ENCODE measurements around the gene FIGN. TPM values are rescaled to one million over a fixed set of nuclear protein-coding genes. Genes with fewer than 3 reads are reported as not detected.

FIGN gene
- total and polyA plus RNA-seq, 9 of the 15 experiments (the other 6 are each of a cell fraction or from before 2014, with no cell fraction given) = 0.02 TPM; not detected in 8

- no TSS peak for BruUV-seq (replicated peaks)
- no peak overlapping the region for H2AFZ ChIP-seq (ENCODE audit: low read depth, low read length)
- no peak overlapping the region for H3K9ac ChIP-seq (ENCODE audit: insufficient read depth in 1 of 2, low read depth in 2 of 2, low read length in 2 of 2)
- no peaks in the 10 kb centered on the region for H3K36me3 ChIP-seq (ENCODE audit: control insufficient read depth, insufficient read depth, low read length)
- H3K9me1 ChIP-seq (ENCODE audit: control insufficient read depth, insufficient read depth, low read length) = no peaks in the 10 kb centered on the region
- intact Hi-C loops (cut with micrococcal nuclease) (no loop called here), in situ Hi-C loops (cut with MboI) (no loop called here)
- no peaks in the 10 kb centered on the region for H3K79me2 ChIP-seq (ENCODE audit: control insufficient read depth, insufficient read depth, low read length)
- CTCF ChIA-PET (ENCODE audit: low intra/inter-chr PET ratio) = no interaction called here
- FAIRE-seq (no peak), ATAC-seq (no peak), DNase-seq (ENCODE audit: extremely low read depth in 1 of 4, low spot score in 3 of 4) (no peak)
- no peak overlapping the region for H3K4me3 ChIP-seq
- no peak for TF ChIP-seq ZNF778 (CRISPR knock-in tag; IDR thresholded peaks at IDR 0.05)
- no peak for TF ChIP-seq POLR2B (IDR thresholded peaks at IDR 0.05; ENCODE audit: low read depth, partially characterized antibody)
- TF ChIP-seq CHD7 (IDR thresholded peaks at IDR 0.05; ENCODE audit: low read depth, low read length) = no peak
- TF ChIP-seq ZNF212 (CRISPR knock-in tag; IDR thresholded peaks at IDR 0.05) = no peak
- no peak for TF ChIP-seq RCOR1 (IDR thresholded peaks at IDR 0.05; ENCODE audit: borderline replicate concordance in 1 of 2, low read depth in 2 of 2, low read length in 2 of 2)
- TF ChIP-seq SAFB2 (IDR thresholded peaks at IDR 0.05; ENCODE audit: borderline replicate concordance, low read depth, low read length, severe bottlenecking) = no peak
- H3K27ac ChIP-seq (ENCODE audit: extremely low read depth, low read depth, low read length) = no peak overlapping the region
- POLR2A ChIA-PET = no interaction called here
- no peaks in the 10 kb centered on the region for H4K20me1 ChIP-seq (replicated peaks; ENCODE audit: control insufficient read depth, insufficient read depth, low read length)
- no peak overlapping the region for H3K4me2 ChIP-seq (ENCODE audit: insufficient read depth, low read length)
- no peaks in the 10 kb centered on the region for H3K4me1 ChIP-seq (replicated peaks in 1 of 2; ENCODE audit: control insufficient read depth in 2 of 2, insufficient read depth in 2 of 2, low read length in 2 of 2)
- no peaks in the 10 kb centered on the region for H3K27me3 ChIP-seq (ENCODE audit: control insufficient read depth in 2 of 2, insufficient read depth in 2 of 2, low read length in 2 of 2)
- H3K9me3 ChIP-seq (replicated peaks; ENCODE audit: control insufficient read depth, insufficient read depth, low read depth, low read length) = no peaks in the 10 kb centered on the region
Observed at GRCh38 chr2:163751696-163752095, 15.9 kb upstream of the FIGN start.

Measured in K562 (cell line).